Muscle of leg (tissue), 11 donors: ENCODE measurements around the gene CTBP1. TPM values are rescaled to one million over a fixed set of nuclear protein-coding genes. Genes with fewer than 3 reads are reported as not detected.
A peak's percentile ranks its signal among the peaks of the same experiment; 100 is the strongest.

Experiments used
- DNase-seq: peaks from one replicate; pipeline ENCODE4 v3.0.0; 2013
- H3K27ac ChIP-seq: one replicate; pipeline ENCODE4 v1.5.1; 2013; ENCODE audit warnings: mild to moderate bottlenecking, low read length, control low read depth
- H3K27me3 ChIP-seq: one replicate; pipeline ENCODE4 v1.6.1; 2013; ENCODE audit warnings: low read length; ENCODE audit not compliant: control insufficient read depth, insufficient read depth
- H3K36me3 ChIP-seq: one replicate; pipeline ENCODE4 v1.6.1; 2013; ENCODE audit warnings: low read length; ENCODE audit not compliant: control insufficient read depth, insufficient read depth
- H3K4me1 ChIP-seq: one replicate; pipeline ENCODE4 v1.6.1; 2013; ENCODE audit warnings: low read length; ENCODE audit not compliant: control insufficient read depth, insufficient read depth
- H3K4me3 ChIP-seq: one replicate; pipeline ENCODE4 v1.5.1; 2013; ENCODE audit warnings: low read length, control low read depth
- H3K9me3 ChIP-seq: replicated peaks from 2 replicates; pipeline ENCODE4 v1.6.1; 2013; ENCODE audit warnings: low read depth, low read length; ENCODE audit not compliant: control insufficient read depth
- WGBS: methylation state at CpG from one replicate; pipeline ENCODE4 v1.1.5; 2013; ENCODE audit warnings: missing lambda C conversion rate; ENCODE audit not compliant: insufficient coverage; 5-methylcytosine and 5-hydroxymethylcytosine counted together
- polyA plus RNA-seq, 8 donors: library from polyadenylated mRNA; unstranded; fragments of 120-200 nt; gene quantifications; one replicate each; pipeline versions ENCODE4 v1.2.1 to v1.2.3, GENCODE V29; 2013; ENCODE audit warnings: inconsistent platforms in 1 of 8, low replicate concordance in 1 of 8; ENCODE audit not compliant: insufficient read length in 8 of 8, insufficient read depth in 1 of 8
- total RNA-seq: library from RNA; stranded (reverse); fragments of 120-200 nt; gene quantifications from one replicate; pipeline ENCODE4 v1.2.4, GENCODE V29; 2013

Gene CTBP1
- total and polyA plus RNA-seq, 9 donors: 81.9 to 146 (median 118) TPM

GRCh38 chr4:1191621-1192020 is 57.3 kb downstream of the CTBP1 start:
- H3K4me1 ChIP-seq: peaks cover 50% of the 10 kb centered on the region
- H3K27ac ChIP-seq: peak overlapping the region; percentile 94
- DNase-seq: peak; percentile 16
- H3K4me3 ChIP-seq: no peak overlapping the region
- peaks cover 2% of the 10 kb centered on the region for H3K27me3 ChIP-seq
- WGBS: 57% methylated on average over 2 of the region's 5 CpGs
- H3K36me3 ChIP-seq: no peaks in the 10 kb centered on the region
- H3K9me3 ChIP-seq: no peaks in the 10 kb centered on the region

- WGBS: no CpG with 5 or more reads among the region's 1 CpG
These were observed 61.7 kb downstream of the CTBP1 start for GRCh38 chr4:1187182-1187581.

GRCh38 chr4:1183985-1184773 is 64.8 kb downstream of the CTBP1 start:
- DNase-seq: no peak
- H3K36me3 ChIP-seq: no peaks in the 10 kb centered on the region
- H3K27ac ChIP-seq: no peak overlapping the region
- no peaks in the 10 kb centered on the region for H3K27me3 ChIP-seq
- H3K4me1 ChIP-seq: peaks cover under 1% of the 10 kb centered on the region
- peaks cover 20% of the 10 kb centered on the region for H3K9me3 ChIP-seq
- WGBS: 88% methylated on average over 1 of the region's 6 CpGs
- no peak overlapping the region for H3K4me3 ChIP-seq

More at GRCh38 chr4:1187182-1187581, 61.7 kb downstream of the CTBP1 start:
- no peak for DNase-seq
- H3K27me3 ChIP-seq: no peaks in the 10 kb centered on the region
- no peak overlapping the region for H3K4me3 ChIP-seq
- no peaks in the 10 kb centered on the region for H3K36me3 ChIP-seq
- no peak overlapping the region for H3K27ac ChIP-seq
- H3K4me1 ChIP-seq: peaks cover 11% of the 10 kb centered on the region
- H3K9me3 ChIP-seq: no peaks in the 10 kb centered on the region

- Histone ChIP-seq H3K4me1 (peaks cover 19% of the 10 kb centered on the region), H3K4me3 (no peak overlapping the region), H3K36me3 (no peaks in the 10 kb centered on the region), H3K27ac (no peak overlapping the region), H3K27me3 (no peaks in the 10 kb centered on the region), H3K9me3 (peaks cover 20% of the 10 kb centered on the region)
- DNase-seq: no peak
These were observed 66.6 kb downstream of the CTBP1 start for GRCh38 chr4:1182313-1182712.

- no peak overlapping the region for H3K4me3 ChIP-seq
- H3K27ac ChIP-seq: no peak overlapping the region
- peaks cover 20% of the 10 kb centered on the region for H3K9me3 ChIP-seq
- no peaks in the 10 kb centered on the region for H3K36me3 ChIP-seq
- no peak for DNase-seq
- H3K4me1 ChIP-seq: peaks cover 28% of the 10 kb centered on the region
- no peaks in the 10 kb centered on the region for H3K27me3 ChIP-seq
These were observed 68.3 kb downstream of the CTBP1 start for GRCh38 chr4:1180663-1181062.

GRCh38 chr4:1179976-1180375 is 69.0 kb downstream of the CTBP1 start:
- WGBS: 100% methylated on average over 1 of the region's 1 CpG
- no peaks in the 10 kb centered on the region for H3K36me3 ChIP-seq
- H3K27ac ChIP-seq: no peak overlapping the region
- no peak overlapping the region for H3K4me3 ChIP-seq
- H3K27me3 ChIP-seq: no peaks in the 10 kb centered on the region
- peaks cover 35% of the 10 kb centered on the region for H3K4me1 ChIP-seq
- DNase-seq: no peak
- H3K9me3 ChIP-seq: peaks cover 20% of the 10 kb centered on the region

- H3K9me3 ChIP-seq: peaks cover 20% of the 10 kb centered on the region
- DNase-seq: no peak
- no peaks in the 10 kb centered on the region for H3K27me3 ChIP-seq
- no peak overlapping the region for H3K4me3 ChIP-seq
- 23% methylated on average over 4 of the region's 7 CpGs for WGBS
- H3K4me1 ChIP-seq: peaks cover 41% of the 10 kb centered on the region
- H3K27ac ChIP-seq: no peak overlapping the region
- H3K36me3 ChIP-seq: no peaks in the 10 kb centered on the region
These were observed 69.9 kb downstream of the CTBP1 start for GRCh38 chr4:1179089-1179441.

GRCh38 chr4:1178300-1179088 is 70.4 kb downstream of the CTBP1 start:
- no peak for DNase-seq
- Histone ChIP-seq H3K9me3 (peaks cover 20% of the 10 kb centered on the region), H3K27me3 (no peaks in the 10 kb centered on the region), H3K27ac (peak overlapping the region; percentile 85), H3K4me1 (peaks cover 47% of the 10 kb centered on the region), H3K4me3 (no peak overlapping the region), H3K36me3 (no peaks in the 10 kb centered on the region)
- WGBS: 66% methylated on average over 9 of the region's 11 CpGs

GRCh38 chr4:1177274-1178141 is 71.4 kb downstream of the CTBP1 start:
- H3K27me3 ChIP-seq: peaks cover 7% of the 10 kb centered on the region
- WGBS: 67% methylated on average over 19 of the region's 28 CpGs
- no peaks in the 10 kb centered on the region for H3K36me3 ChIP-seq
- H3K9me3 ChIP-seq: peaks cover 20% of the 10 kb centered on the region
- H3K4me1 ChIP-seq: peaks cover 56% of the 10 kb centered on the region
- no peak overlapping the region for H3K4me3 ChIP-seq
- DNase-seq: peak; percentile 63
- H3K27ac ChIP-seq: peak overlapping the region; percentile 85
